ENCODE measurements around the gene LINC00237. TPM values are rescaled to one million over a fixed set of nuclear protein-coding genes. Genes with fewer than 3 reads are reported as not detected.

Gene LINC00237
- total and polyA plus RNA-seq, 9 of the 15 experiments (the other 6 are each of a cell fraction or from before 2014, with no cell fraction given), result not detected

DNA sequence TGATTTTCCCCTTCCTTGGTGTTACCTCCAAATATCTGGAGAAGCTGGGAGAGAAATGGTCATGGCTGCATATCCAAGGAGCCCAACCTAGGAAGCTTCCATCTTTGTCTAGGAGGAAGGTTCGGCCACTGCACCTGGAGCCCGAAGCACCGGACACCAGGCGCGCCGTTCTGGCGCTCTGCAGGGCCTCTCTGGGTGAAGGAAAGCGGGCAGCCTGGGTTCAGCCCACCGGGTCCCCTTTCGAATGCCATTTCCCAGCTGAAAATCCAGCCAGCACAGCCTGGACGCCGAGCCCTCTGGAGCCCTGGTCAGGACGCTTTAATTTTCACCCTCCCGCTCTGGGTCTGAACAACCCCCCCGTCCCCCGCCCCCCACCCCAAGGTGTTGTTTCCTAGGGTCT, 1.2 kb downstream of the LINC00237 start:
- no peak overlapping the region for H3K4me3 ChIP-seq
- no peak overlapping the region for H2AFZ ChIP-seq (ENCODE audit: low read depth, low read length)
- POLR2A ChIA-PET, result no interaction called here
- BruUV-seq (replicated peaks), result no TSS peak
- 18% methylated on average over 10 of the region's 16 CpGs for WGBS (ENCODE audit: insufficient coverage, low coverage, missing lambda C conversion rate)
- H3K36me3 ChIP-seq (ENCODE audit: control insufficient read depth, insufficient read depth, low read length), result no peaks in the 10 kb centered on the region
- no peak overlapping the region for H3K27ac ChIP-seq (ENCODE audit: extremely low read depth, low read depth, low read length)
- H3K79me2 ChIP-seq (ENCODE audit: control insufficient read depth, insufficient read depth, low read length), result no peaks in the 10 kb centered on the region
- in situ Hi-C loops (cut with MboI) (no loop called here), intact Hi-C loops (cut with micrococcal nuclease) (no loop called here)
- peaks cover 7 to 17% of the 10 kb centered on the region in 2 experiments; a peak in 2 of 5 replicates for H3K27me3 ChIP-seq (ENCODE audit: control insufficient read depth in 2 of 2, insufficient read depth in 2 of 2, low read length in 2 of 2)
- no peaks in the 10 kb centered on the region for H3K9me1 ChIP-seq (ENCODE audit: control insufficient read depth, insufficient read depth, low read length)
- no peak for TF ChIP-seq BCL6 (CRISPR knock-in tag; IDR thresholded peaks at IDR 0.05)
- no peaks in the 10 kb centered on the region for H3K9me3 ChIP-seq (replicated peaks; ENCODE audit: control insufficient read depth, insufficient read depth, low read depth, low read length)
- H3K4me2 ChIP-seq (ENCODE audit: insufficient read depth, low read length), result no peak overlapping the region
- DNase-seq (ENCODE audit: extremely low read depth in 1 of 4, low spot score in 3 of 4), result no peak
- no peak for FAIRE-seq
- peaks cover 0 to 24% of the 10 kb centered on the region in 2 experiments; a peak in 3 of 5 replicates for H3K4me1 ChIP-seq (replicated peaks in 1 of 2; ENCODE audit: control insufficient read depth in 2 of 2, insufficient read depth in 2 of 2, low read length in 2 of 2)
- H4K20me1 ChIP-seq (replicated peaks; ENCODE audit: control insufficient read depth, insufficient read depth, low read length), result no peaks in the 10 kb centered on the region
- no peak for ATAC-seq
- CTCF ChIA-PET (ENCODE audit: low intra/inter-chr PET ratio), result no interaction called here
- no peak overlapping the region for H3K9ac ChIP-seq (ENCODE audit: insufficient read depth in 1 of 2, low read depth in 2 of 2, low read length in 2 of 2)

DNA sequence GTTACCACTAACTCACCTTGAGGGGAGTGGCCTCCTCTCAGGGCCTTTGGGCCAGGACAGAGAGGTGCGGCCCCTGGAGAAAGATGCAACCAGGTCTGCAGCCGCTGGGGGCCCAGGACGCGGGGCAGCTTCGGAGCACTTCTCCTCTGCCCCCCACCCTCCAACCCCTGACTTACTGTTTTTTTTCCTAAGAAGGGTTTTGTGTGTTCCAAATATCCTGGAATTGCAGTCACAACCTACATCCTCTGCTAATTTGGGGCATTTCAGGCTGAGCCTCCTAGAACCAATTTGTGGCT, 1.7 kb downstream of the LINC00237 start:
- no peak overlapping the region for H3K27ac ChIP-seq (ENCODE audit: extremely low read depth, low read depth, low read length)
- intact Hi-C loops (cut with micrococcal nuclease), result no loop called here
- H4K20me1 ChIP-seq (replicated peaks; ENCODE audit: control insufficient read depth, insufficient read depth, low read length), result no peaks in the 10 kb centered on the region
- H3K9ac ChIP-seq (ENCODE audit: insufficient read depth in 1 of 2, low read depth in 2 of 2, low read length in 2 of 2), result no peak overlapping the region
- no peak overlapping the region for H3K4me2 ChIP-seq (ENCODE audit: insufficient read depth, low read length)
- peaks cover 0 to 24% of the 10 kb centered on the region in 2 experiments; a peak in 3 of 5 replicates for H3K4me1 ChIP-seq (replicated peaks in 1 of 2; ENCODE audit: control insufficient read depth in 2 of 2, insufficient read depth in 2 of 2, low read length in 2 of 2)
- FAIRE-seq (no peak), DNase-seq (ENCODE audit: extremely low read depth in 1 of 4, low spot score in 3 of 4) (no peak), ATAC-seq (no peak)
- no peaks in the 10 kb centered on the region for H3K36me3 ChIP-seq (ENCODE audit: control insufficient read depth, insufficient read depth, low read length)
- no peaks in the 10 kb centered on the region for H3K9me1 ChIP-seq (ENCODE audit: control insufficient read depth, insufficient read depth, low read length)
- no peaks in the 10 kb centered on the region for H3K79me2 ChIP-seq (ENCODE audit: control insufficient read depth, insufficient read depth, low read length)
- BruUV-seq (replicated peaks), result no TSS peak
- CTCF ChIA-PET (ENCODE audit: low intra/inter-chr PET ratio), result no interaction called here
- no peaks in the 10 kb centered on the region for H3K9me3 ChIP-seq (replicated peaks; ENCODE audit: control insufficient read depth, insufficient read depth, low read depth, low read length)
- H3K4me3 ChIP-seq, result no peak overlapping the region
- no peak overlapping the region for H2AFZ ChIP-seq (ENCODE audit: low read depth, low read length)
- POLR2A ChIA-PET, result no interaction called here
- WGBS (ENCODE audit: insufficient coverage, low coverage, missing lambda C conversion rate), result 23% methylated on average over 5 of the region's 5 CpGs
- in situ Hi-C loops (cut with MboI), result no loop called here
- peaks cover 7 to 17% of the 10 kb centered on the region in 2 experiments; a peak in 2 of 5 replicates for H3K27me3 ChIP-seq (ENCODE audit: control insufficient read depth in 2 of 2, insufficient read depth in 2 of 2, low read length in 2 of 2)
- TF ChIP-seq BHLHE40 (IDR thresholded peaks at IDR 0.05; ENCODE audit: low read length) (no peak), POLR2H (tag; IDR thresholded peaks at IDR 0.05; ENCODE audit: low read depth) (no peak), CBX3 (IDR thresholded peaks at IDR 0.05; ENCODE audit: borderline replicate concordance in 1 of 2, low read length in 2 of 2) (no peak), ZEB2 (IDR thresholded peaks at IDR 0.05) (no peak), DACH1 (IDR thresholded peaks at IDR 0.05; ENCODE audit: partially characterized antibody) (no peak), JUND (IDR thresholded peaks at IDR 0.05; ENCODE audit: borderline replicate concordance, low read depth, low read length) (no peak), JUND (tag; IDR thresholded peaks at IDR 0.05; ENCODE audit: borderline replicate concordance, low read depth, low read length) (no peak), PRPF4 (IDR thresholded peaks at IDR 0.05; ENCODE audit: insufficient read depth, low read depth, low read length, poor library complexity, severe bottlenecking) (no peak), FOXK2 (conservative IDR thresholded peaks at IDR 0.05 in 1 of 2, IDR thresholded peaks at IDR 0.05 in 1 of 2; ENCODE audit: low read depth in 2 of 2) (no peak), GATAD2A (IDR thresholded peaks at IDR 0.05) (no peak), DIDO1 (tag; IDR thresholded peaks at IDR 0.05; ENCODE audit: low read depth) (no peak), TARDBP (IDR thresholded peaks at IDR 0.05) (no peak), POLR2B (IDR thresholded peaks at IDR 0.05; ENCODE audit: low read depth, partially characterized antibody) (no peak), KLF13 (tag; IDR thresholded peaks at IDR 0.05; ENCODE audit: borderline replicate concordance, low read depth) (no peak)
- TF ChIP-seq, protein P1, sequence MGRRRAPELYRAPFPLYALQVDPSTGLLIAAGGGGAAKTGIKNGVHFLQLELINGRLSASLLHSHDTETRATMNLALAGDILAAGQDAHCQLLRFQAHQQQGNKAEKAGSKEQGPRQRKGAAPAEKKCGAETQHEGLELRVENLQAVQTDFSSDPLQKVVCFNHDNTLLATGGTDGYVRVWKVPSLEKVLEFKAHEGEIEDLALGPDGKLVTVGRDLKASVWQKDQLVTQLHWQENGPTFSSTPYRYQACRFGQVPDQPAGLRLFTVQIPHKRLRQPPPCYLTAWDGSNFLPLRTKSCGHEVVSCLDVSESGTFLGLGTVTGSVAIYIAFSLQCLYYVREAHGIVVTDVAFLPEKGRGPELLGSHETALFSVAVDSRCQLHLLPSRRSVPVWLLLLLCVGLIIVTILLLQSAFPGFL (CRISPR knock-in tag; IDR thresholded peaks at IDR 0.05), result no peak
- TF ChIP-seq, protein P2, sequence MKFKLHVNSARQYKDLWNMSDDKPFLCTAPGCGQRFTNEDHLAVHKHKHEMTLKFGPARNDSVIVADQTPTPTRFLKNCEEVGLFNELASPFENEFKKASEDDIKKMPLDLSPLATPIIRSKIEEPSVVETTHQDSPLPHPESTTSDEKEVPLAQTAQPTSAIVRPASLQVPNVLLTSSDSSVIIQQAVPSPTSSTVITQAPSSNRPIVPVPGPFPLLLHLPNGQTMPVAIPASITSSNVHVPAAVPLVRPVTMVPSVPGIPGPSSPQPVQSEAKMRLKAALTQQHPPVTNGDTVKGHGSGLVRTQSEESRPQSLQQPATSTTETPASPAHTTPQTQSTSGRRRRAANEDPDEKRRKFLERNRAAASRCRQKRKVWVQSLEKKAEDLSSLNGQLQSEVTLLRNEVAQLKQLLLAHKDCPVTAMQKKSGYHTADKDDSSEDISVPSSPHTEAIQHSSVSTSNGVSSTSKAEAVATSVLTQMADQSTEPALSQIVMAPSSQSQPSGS (CRISPR knock-in tag; IDR thresholded peaks at IDR 0.05), result no peak
